H1 (cell line): ENCODE data around the gene MMP1. TPM values are rescaled to one million over a fixed set of nuclear protein-coding genes. Genes with fewer than 3 reads are reported as not detected.
A peak's percentile ranks its signal among the peaks of the same experiment; 100 is the strongest.

Experiments
- CTCF ChIA-PET: fragments of 300-600 bp; sonication (Branson Sonifier 250); formaldehyde crosslinking; loops from one replicate; lab custom pipeline; 2021; ENCODE audit not compliant: partially characterized antibody; lab: Charles Lee
- POLR2A ChIA-PET: fragments of 300-600 bp; sonication (Branson Sonifier 250); formaldehyde crosslinking; loops from one replicate; lab custom pipeline; 2021; ENCODE audit warnings: inconsistent platforms; ENCODE audit not compliant: partially characterized antibody; lab: Charles Lee
- DNase-seq, 2 experiments: peaks; one replicate each; pipeline versions ENCODE4 v3.0.0 to v3.0.0-alpha.2; 2010 to 2022; ENCODE audit warnings: low spot score in 2 of 2, low read depth in 1 of 2, mixed read lengths in 1 of 2
- FAIRE-seq: peaks from 2 replicates; lab custom pipeline; 2011; peaks lifted over from hg19 to GRCh38; lab: Jason Lieb, UNC
- H2AFZ ChIP-seq: 2 replicates; pipeline ENCODE4 v1.8.1; 2012; ENCODE audit warnings: low read length, inconsistent platforms
- H2AK5ac ChIP-seq: 2 replicates; pipeline ENCODE4 v1.6.1; 2013; ENCODE audit warnings: low read depth, low read length
- H2BK120ac ChIP-seq: replicated peaks from 2 replicates; pipeline ENCODE3; 2013; ENCODE audit warnings: low read depth, low read length, inconsistent platforms
- H2BK12ac ChIP-seq: 2 replicates; pipeline ENCODE4 v1.6.1; 2013; ENCODE audit warnings: low read depth, low read length
- H2BK15ac ChIP-seq: 2 replicates; pipeline ENCODE4 v1.6.1; 2013; ENCODE audit warnings: low read length
- H2BK20ac ChIP-seq: 2 replicates; pipeline ENCODE4 v1.6.1; 2013; ENCODE audit warnings: low read length
- H2BK5ac ChIP-seq: 2 replicates; pipeline ENCODE4 v1.6.1; 2013; ENCODE audit warnings: low read depth, low read length
- H3K14ac ChIP-seq: 2 replicates; pipeline ENCODE4 v1.6.1; 2013; ENCODE audit warnings: inconsistent platforms; ENCODE audit not compliant: insufficient read length
- H3K18ac ChIP-seq: 2 replicates; pipeline ENCODE4 v1.6.1; 2013; ENCODE audit warnings: low read length; ENCODE audit errors: extremely low read depth
- H3K23ac ChIP-seq: 2 replicates; pipeline ENCODE4 v1.6.1; 2013; ENCODE audit warnings: inconsistent platforms; ENCODE audit not compliant: insufficient read length
- H3K23me2 ChIP-seq: 2 replicates; pipeline ENCODE4 v1.6.1; 2013; ENCODE audit warnings: low read depth, low read length
- H3K27ac ChIP-seq: 2 replicates; pipeline ENCODE4 v1.6.1; 2011; ENCODE audit warnings: low read depth, low read length, inconsistent platforms
- H3K27me3 ChIP-seq, 4 experiments: replicated peaks in 1 of 4; 1 replicate in 1 of 4; 2 replicates in 3 of 4; pipeline versions ENCODE4 v1.6.1 to v1.8.1; 2011 to 2013; ENCODE audit warnings: low read length in 3 of 4, mild to moderate bottlenecking in 3 of 4, inconsistent platforms in 2 of 4, mixed read lengths in 2 of 4, moderate library complexity in 1 of 4; ENCODE audit not compliant: control insufficient read depth in 3 of 4, insufficient read depth in 3 of 4; ENCODE audit errors: extremely low read depth in 1 of 4
- H3K36me3 ChIP-seq, 4 experiments: 2 replicates each; pipeline versions ENCODE4 v1.6.1 to v1.8.1; 2011 to 2013; ENCODE audit warnings: mild to moderate bottlenecking in 4 of 4, low read length in 3 of 4, moderate library complexity in 2 of 4, control low read depth in 1 of 4, inconsistent platforms in 1 of 4; ENCODE audit not compliant: insufficient read depth in 4 of 4, control insufficient read depth in 2 of 4
- H3K4ac ChIP-seq: replicated peaks from 2 replicates; pipeline ENCODE3; 2013; ENCODE audit warnings: low read length, low read depth, mixed read lengths, inconsistent platforms; ENCODE audit not compliant: insufficient read length
- H3K4me1 ChIP-seq, 4 experiments: replicated peaks in 1 of 4; 1 replicate in 1 of 4; 2 replicates in 3 of 4; pipeline versions ENCODE4 v1.6.1 to v1.8.1; 2011 to 2013; ENCODE audit warnings: low read length in 3 of 4, inconsistent platforms in 2 of 4, mixed read lengths in 1 of 4; ENCODE audit not compliant: insufficient read depth in 4 of 4, control insufficient read depth in 3 of 4
- H3K4me2 ChIP-seq, 2 experiments: 2 replicates each; pipeline versions ENCODE4 v1.6.1 to v1.8.1; 2011 to 2013; ENCODE audit warnings: low read depth in 2 of 2, low read length in 2 of 2, control low read depth in 1 of 2, inconsistent platforms in 1 of 2, mild to moderate bottlenecking in 1 of 2; ENCODE audit not compliant: insufficient read depth in 1 of 2
- H3K4me3 ChIP-seq, 4 experiments: fragments of 200-600, 300-600 bp in 1 of 4; sonication (generic), shearing (Covaris generic), sonication (Bioruptor Twin) in 1 of 4; 2 replicates each; pipeline versions ENCODE4 v1.5.1 to v1.8.1; 2011 to 2016; ENCODE audit warnings: low read length in 4 of 4, low read depth in 3 of 4, control low read depth in 2 of 4, inconsistent platforms in 2 of 4, mild to moderate bottlenecking in 2 of 4, mixed read lengths in 1 of 4, moderate library complexity in 1 of 4; ENCODE audit not compliant: insufficient read depth in 2 of 4; ENCODE audit errors: extremely low read depth in 1 of 4
- H3K56ac ChIP-seq: replicated peaks from 2 replicates; pipeline ENCODE3; 2013; ENCODE audit warnings: low read depth, mild to moderate bottlenecking, mixed read lengths, low read length, inconsistent platforms; ENCODE audit not compliant: insufficient read length
- H3K79me1 ChIP-seq: 2 replicates; pipeline ENCODE4 v1.6.1; 2013; ENCODE audit warnings: low read depth, low read length, control low read depth
- H3K79me2 ChIP-seq, 2 experiments: 2 replicates each; pipeline versions ENCODE4 v1.6.1 to v1.8.1; 2012 to 2013; ENCODE audit warnings: low read length in 2 of 2, mild to moderate bottlenecking in 2 of 2, inconsistent platforms in 1 of 2; ENCODE audit not compliant: insufficient read depth in 2 of 2, control insufficient read depth in 1 of 2
- H3K9ac ChIP-seq, 4 experiments: replicated peaks in 1 of 4; 1 replicate in 1 of 4; 2 replicates in 3 of 4; pipeline versions ENCODE4 v1.6.1 to v1.8.1; 2011 to 2013; ENCODE audit warnings: low read depth in 3 of 4, low read length in 3 of 4, control low read depth in 2 of 4, mild to moderate bottlenecking in 2 of 4, moderate library complexity in 2 of 4, inconsistent platforms in 1 of 4; ENCODE audit errors: extremely low read depth in 1 of 4
- H3K9me3 ChIP-seq, 2 experiments: 2 replicates each; pipeline versions ENCODE4 v1.6.1 to v1.8.1; 2012 to 2013; ENCODE audit warnings: mild to moderate bottlenecking in 2 of 2, moderate library complexity in 2 of 2, control low read depth in 1 of 2, inconsistent platforms in 1 of 2, low read depth in 1 of 2, low read length in 1 of 2, mixed read lengths in 1 of 2; ENCODE audit not compliant: insufficient read depth in 2 of 2
- H4K20me1 ChIP-seq, 2 experiments: replicated peaks in 1 of 2; 2 replicates each; pipeline versions ENCODE3 to v1.8.1; 2011 to 2013; ENCODE audit warnings: inconsistent platforms in 2 of 2, low read length in 2 of 2, mild to moderate bottlenecking in 1 of 2; ENCODE audit not compliant: insufficient read depth in 2 of 2, control insufficient read depth in 1 of 2
- H4K5ac ChIP-seq: 2 replicates; pipeline ENCODE4 v1.6.1; 2013; ENCODE audit warnings: low read length, low read depth, mixed read lengths, inconsistent platforms; ENCODE audit not compliant: insufficient read length
- H4K8ac ChIP-seq: 2 replicates; pipeline ENCODE4 v1.8.0; 2013; ENCODE audit warnings: mild to moderate bottlenecking, moderate library complexity, low read length, inconsistent platforms; ENCODE audit not compliant: insufficient read depth; ENCODE audit errors: extremely low read depth
- H4K91ac ChIP-seq: replicated peaks from 2 replicates; pipeline ENCODE3; 2013; ENCODE audit warnings: low read length, mixed read lengths, inconsistent platforms; ENCODE audit not compliant: insufficient read length
- CEBPB ChIP-seq: IDR thresholded peaks from 2 replicates; pipeline ENCODE4 v1.6.1; 2012; ENCODE audit warnings: low read depth, low read length
- CHD2 ChIP-seq: IDR thresholded peaks from 2 replicates; pipeline ENCODE4 v1.6.1; 2012; ENCODE audit warnings: low read length, improper control_type of control experiment
- RXRA ChIP-seq: IDR thresholded peaks from 2 replicates; pipeline ENCODE4 v1.6.1; 2011; ENCODE audit warnings: low read depth, mild to moderate bottlenecking, low read length, moderate library complexity; ENCODE audit not compliant: insufficient read depth
- SIX5 ChIP-seq: IDR thresholded peaks from 2 replicates; pipeline ENCODE4 v1.6.1; 2011; ENCODE audit warnings: mild to moderate bottlenecking, low read depth, low read length
- SRF ChIP-seq: IDR thresholded peaks from 2 replicates; pipeline ENCODE4 v1.6.1; 2011; ENCODE audit warnings: mild to moderate bottlenecking, low read depth, low read length, moderate library complexity
- TBP ChIP-seq: IDR thresholded peaks from 2 replicates; pipeline ENCODE4 v1.6.1; 2011; ENCODE audit warnings: low read depth, low read length, improper control_type of control experiment
- ZNF274 ChIP-seq: IDR thresholded peaks from 2 replicates; pipeline ENCODE4 v1.7.0; 2012; ENCODE audit warnings: low read length, borderline replicate concordance; ENCODE audit errors: extremely low read depth
- WGBS, 2 experiments: shearing (Covaris generic) in 1 of 2; methylation state at CpG; one replicate each; pipeline versions ENCODE4 v1.1.6 to v1.1.7; 2013 to 2015; ENCODE audit warnings: low lambda C conversion rate in 2 of 2, mixed read lengths in 2 of 2, inconsistent platforms in 1 of 2, low coverage in 1 of 2, missing lambda C conversion rate in 1 of 2; ENCODE audit not compliant: insufficient replicate concordance in 2 of 2, insufficient coverage in 1 of 2, insufficient read length in 1 of 2; ENCODE audit errors: extremely low coverage in 1 of 2, missing lambda C conversion rate in 1 of 2; 5-methylcytosine and 5-hydroxymethylcytosine counted together
- polyA plus RNA-seq, 7 experiments: library from polyadenylated mRNA; depleted of rRNA in 3 of 7; stranded (reverse) in 5 of 7; unstranded in 2 of 7; fragments of >200 nt in 5 of 7; fragments of 200-250 nt in 2 of 7; gene quantifications; 1 replicate in 5 of 7; 2 replicates in 1 of 7; 4 replicates in 1 of 7; pipeline versions ENCODE4 v1.2.1 to v1.2.3, GENCODE V29; 2011 to 2013; ENCODE audit warnings: missing spikeins in 2 of 7, mixed read lengths in 2 of 7
- total RNA-seq: library from RNA; stranded (reverse); fragmentation: NEBNext Ultra II Directional; extraction: Animal tissue kit (Norgen Biotek cat#: 25700); gene quantifications from 2 replicates; pipeline ENCODE4 v1.2.1, GENCODE V29; 2021

The MMP1 gene
- total and polyA plus RNA-seq, 2 of the 8 experiments (the other 6 are each of a cell fraction or from before 2014, with no cell fraction given): not detected

DNA sequence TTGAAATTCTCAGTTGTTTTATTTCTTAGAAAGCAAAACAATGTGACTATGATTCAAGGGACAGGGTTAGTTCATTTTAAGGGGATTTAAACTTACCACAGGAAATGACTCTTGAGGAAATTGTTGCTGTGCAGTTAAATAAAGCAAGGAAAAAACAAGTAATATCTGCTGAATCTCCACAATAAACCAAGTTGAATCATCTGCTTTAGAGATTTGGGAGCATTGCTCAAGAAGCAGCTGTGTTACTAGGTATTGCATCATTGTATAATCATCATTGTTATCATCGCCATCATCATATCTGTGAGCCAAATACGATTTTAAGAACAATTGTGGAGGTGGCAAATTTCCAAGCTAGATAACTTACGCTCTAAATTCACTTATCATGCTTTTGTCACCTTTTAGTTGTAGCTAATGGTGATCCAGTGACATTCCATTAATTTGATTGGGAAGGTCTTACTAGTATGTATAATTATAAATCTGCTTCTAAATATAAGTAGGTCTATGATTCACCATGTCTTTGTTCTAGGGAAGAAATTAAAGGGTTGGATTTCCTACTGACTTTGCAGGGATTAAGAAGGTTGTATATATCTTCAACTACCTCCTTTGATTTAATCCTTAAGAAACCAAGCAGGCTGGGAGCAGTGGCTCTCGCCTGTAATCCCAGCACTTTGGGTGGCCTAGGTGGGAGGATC lies 37.5 kb downstream of the MMP1 start:
- Histone ChIP-seq H2BK20ac (no peak overlapping the region), H3K18ac (no peak overlapping the region), H2AFZ (no peak overlapping the region), H3K23me2 (no peaks in the 10 kb centered on the region), H3K36me3 (no peaks in the 10 kb centered on the region), H3K4me1 (peaks cover 0 to 4% (median 1%) of the 10 kb centered on the region in 4 experiments; a peak in 1 of 7 replicates), H4K20me1 (no peaks in the 10 kb centered on the region), H3K79me2 (no peaks in the 10 kb centered on the region), H2BK120ac (no peak overlapping the region), H3K9ac (no peak overlapping the region), H3K4ac (no peak overlapping the region), H3K56ac (no peak overlapping the region), H3K23ac (no peak overlapping the region), H3K27me3 (peaks cover 0 to under 1% (median 0%) of the 10 kb centered on the region in 4 experiments; a peak in 1 of 7 replicates), H4K8ac (no peak overlapping the region), H3K14ac (no peak overlapping the region), H3K79me1 (no peaks in the 10 kb centered on the region), H3K4me2 (no peak overlapping the region), H3K9me3 (no peaks in the 10 kb centered on the region), H2BK5ac (no peak overlapping the region), H4K91ac (no peak overlapping the region), H3K27ac (no peak overlapping the region), H2BK15ac (no peak overlapping the region), H3K4me3 (no peak overlapping the region), H2BK12ac (no peak overlapping the region), H2AK5ac (no peak overlapping the region), H4K5ac (no peak overlapping the region)
- DNase-seq (no peak), FAIRE-seq (no peak)
- WGBS, 2 experiments: 90% methylated on average over 4 of the region's 4 CpGs; no CpG with 5 or more reads in 1 of the 2 experiments
- ChIA-PET POLR2A (no interaction called here), CTCF (interaction anchor here (0.6 to 3.8 kb wide), 4 partner anchors 20 to 181 kb away, joined by 3 to 22 read pairs (median 4); partner anchors contain the start of gene MMP10)
- TF ChIP-seq SRF (no peak), SIX5 (no peak), RXRA (no peak), ZNF274 (no peak), CEBPB (peak; percentile 55; the same call in 1 of the 2 replicates), TBP (no peak), CHD2 (no peak)
